Psoas muscle (tissue), 8 donors: ENCODE data around the gene MAP3K4. TPM values are rescaled to one million over a fixed set of nuclear protein-coding genes. Genes with fewer than 3 reads are reported as not detected.

ENCODE experiments used
- ATAC-seq, 4 donors: fragments of 200-7000 bp; cut with Tn5 transposase; one replicate each; pipeline ENCODE4 v1.9.1; 2020; ENCODE audit warnings: moderate library complexity in 3 of 4, mild to moderate bottlenecking in 2 of 4
- DNase-seq, 2 donors: peaks; one replicate each; pipeline ENCODE4 v3.0.0-alpha.2; 2020
- H3K27ac ChIP-seq: fragments of 200-600 bp; one replicate; pipeline ENCODE4 v1.8.0; 2022
- H3K27me3 ChIP-seq, 3 donors: fragments of 200-600 bp in 1 of 3; one replicate each; pipeline versions ENCODE4 v1.6.1 to v1.8.0; 2013 to 2022; ENCODE audit warnings: low read length in 2 of 3, mild to moderate bottlenecking in 2 of 3, moderate library complexity in 1 of 3; ENCODE audit not compliant: insufficient read depth in 3 of 3
- H3K36me3 ChIP-seq, 2 donors: fragments of 200-600 bp in 1 of 2; one replicate each; pipeline versions ENCODE4 v1.6.1 to v1.8.0; 2013 to 2022; ENCODE audit warnings: low read depth in 1 of 2, mild to moderate bottlenecking in 1 of 2, moderate library complexity in 1 of 2; ENCODE audit not compliant: insufficient read depth in 1 of 2
- H3K4me1 ChIP-seq: fragments of 200-600 bp; one replicate; pipeline ENCODE4 v1.8.0; 2022
- H3K4me3 ChIP-seq: fragments of 200-600 bp; one replicate; pipeline ENCODE4 v1.8.0; 2022; ENCODE audit warnings: mild to moderate bottlenecking
- H3K9me3 ChIP-seq: fragments of 200-600 bp; one replicate; pipeline ENCODE4 v1.8.0; 2022
- WGBS, 3 donors: extraction: QIAGEN DNeasy Blood & Tissue Kit; methylation state at CpG; one replicate each; pipeline versions ENCODE4 v1.1.6 to v1.1.7; 2013; 5-methylcytosine and 5-hydroxymethylcytosine counted together
- intact Hi-C, 2 donors: fragments of 100-400 bp; cut with DNase I; formaldehyde crosslinking; loops; one replicate each; pipeline versions ENCODE4 v1.11.0 to v1.14.2; 2022
- polyA plus RNA-seq, 3 donors: library from polyadenylated mRNA; stranded (reverse); fragments of 200-250 nt; gene quantifications; one replicate each; pipeline ENCODE4 v1.2.3, GENCODE V29; 2013
- total RNA-seq, 4 donors: library from RNA; stranded (reverse); fragmentation: NEBNext Ultra II Directional in 2 of 4; extraction: Animal tissue kit (Norgen Biotek cat#: 25700) in 2 of 4; gene quantifications; one replicate each; pipeline versions ENCODE4 v1.2.1 to v1.2.4, GENCODE V29; 2021 to 2023
- TF ChIP-seq, protein P1 (sequence below): fragments of 200-600 bp; IDR thresholded peaks from one replicate; pipeline ENCODE4 v1.8.0; 2022; ENCODE audit warnings: antibody characterized with exemption
- donor health status: healthy with polysubstance abuse.
- donor health status: DM: no; HTN: no; CAD: no; lungs with moderate emphysema.
- donor health status: Bipolar disorder and iron deficiency.
- donor health status: healthy.
- donor health status: DM: yes; HTN: yes; CAD: no.
- donor health status: DM: no; HTN: no; CAD: no.
- donor health status: DM: no; HTN: no; CAD: no.
- donor health status: DM: yes; HTN: yes; CAD: no.

Gene MAP3K4
- total and polyA plus RNA-seq, 7 donors, result 13.5 to 45.8 (median 19.4) TPM

DNA sequence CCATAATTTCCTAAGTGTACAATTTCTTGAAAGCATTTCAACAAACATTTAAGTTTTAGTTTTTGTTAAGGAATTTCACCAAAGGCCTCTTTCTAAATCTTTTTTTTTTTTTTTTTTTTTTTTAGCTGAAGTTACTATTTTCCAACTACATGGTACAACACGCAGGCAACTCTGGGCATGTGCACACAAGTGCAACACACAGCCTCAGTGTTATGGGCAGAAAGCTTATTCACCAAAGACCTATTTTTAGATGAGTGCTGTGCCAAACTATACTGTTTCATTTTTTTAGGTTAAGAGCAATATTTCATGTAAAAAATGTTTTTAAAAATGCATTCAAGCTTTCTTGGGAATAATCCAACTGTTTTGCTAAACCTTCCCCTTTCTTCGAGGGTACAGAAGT, 42.0 kb upstream of the MAP3K4 start:
- no peaks in the 10 kb centered on the region for H3K36me3 ChIP-seq
- WGBS, 3 donors, result 63 to 71% (median 65%) methylated on average over 2 of the region's 2 CpGs
- no peaks in the 10 kb centered on the region for H3K27me3 ChIP-seq
- H3K9me3 ChIP-seq, result no peaks in the 10 kb centered on the region
- ATAC-seq (no peak), DNase-seq (no peak)
- H3K27ac ChIP-seq, result peak overlapping the region; percentile 48
- H3K4me1 ChIP-seq, result peaks cover 10% of the 10 kb centered on the region
- intact Hi-C loops, result no loop called here
- TF ChIP-seq, protein P1, sequence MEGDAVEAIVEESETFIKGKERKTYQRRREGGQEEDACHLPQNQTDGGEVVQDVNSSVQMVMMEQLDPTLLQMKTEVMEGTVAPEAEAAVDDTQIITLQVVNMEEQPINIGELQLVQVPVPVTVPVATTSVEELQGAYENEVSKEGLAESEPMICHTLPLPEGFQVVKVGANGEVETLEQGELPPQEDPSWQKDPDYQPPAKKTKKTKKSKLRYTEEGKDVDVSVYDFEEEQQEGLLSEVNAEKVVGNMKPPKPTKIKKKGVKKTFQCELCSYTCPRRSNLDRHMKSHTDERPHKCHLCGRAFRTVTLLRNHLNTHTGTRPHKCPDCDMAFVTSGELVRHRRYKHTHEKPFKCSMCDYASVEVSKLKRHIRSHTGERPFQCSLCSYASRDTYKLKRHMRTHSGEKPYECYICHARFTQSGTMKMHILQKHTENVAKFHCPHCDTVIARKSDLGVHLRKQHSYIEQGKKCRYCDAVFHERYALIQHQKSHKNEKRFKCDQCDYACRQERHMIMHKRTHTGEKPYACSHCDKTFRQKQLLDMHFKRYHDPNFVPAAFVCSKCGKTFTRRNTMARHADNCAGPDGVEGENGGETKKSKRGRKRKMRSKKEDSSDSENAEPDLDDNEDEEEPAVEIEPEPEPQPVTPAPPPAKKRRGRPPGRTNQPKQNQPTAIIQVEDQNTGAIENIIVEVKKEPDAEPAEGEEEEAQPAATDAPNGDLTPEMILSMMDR, result no peak
- H3K4me3 ChIP-seq, result no peak overlapping the region

- H3K27ac ChIP-seq, result peak overlapping the region; percentile 48
- intact Hi-C loops, result no loop called here
- H3K4me1 ChIP-seq, result peaks cover 10% of the 10 kb centered on the region
- H3K4me3 ChIP-seq, result no peak overlapping the region
- TF ChIP-seq, protein P1, result no peak
- DNase-seq (no peak), ATAC-seq (peak in 3 of 4 donors; percentile 54 to 72 (median 58))
- no peaks in the 10 kb centered on the region for H3K9me3 ChIP-seq
- no peaks in the 10 kb centered on the region for H3K27me3 ChIP-seq
- WGBS, 3 donors, result 22 to 36% (median 27%) methylated on average over 4 of the region's 4 CpGs
- no peaks in the 10 kb centered on the region for H3K36me3 ChIP-seq
Observed at GRCh38 chr6:160950507-160950906, 41.1 kb upstream of the MAP3K4 start.

GRCh38 chr6:160951187-160952030, 40.2 kb upstream of the MAP3K4 start:
- H3K27ac ChIP-seq, result no peak overlapping the region
- intact Hi-C loops, result no loop called here
- DNase-seq (no peak), ATAC-seq (no peak)
- 85 to 90% (median 88%) methylated on average over 13 of the region's 13 CpGs for WGBS, 3 donors
- H3K27me3 ChIP-seq, result no peaks in the 10 kb centered on the region
- H3K9me3 ChIP-seq, result no peaks in the 10 kb centered on the region
- peaks cover 10% of the 10 kb centered on the region for H3K4me1 ChIP-seq
- no peaks in the 10 kb centered on the region for H3K36me3 ChIP-seq
- no peak overlapping the region for H3K4me3 ChIP-seq
- TF ChIP-seq, protein P1, result no peak

- Histone ChIP-seq H3K27ac (no peak overlapping the region), H3K27me3 (no peaks in the 10 kb centered on the region), H3K36me3 (no peaks in the 10 kb centered on the region), H3K4me3 (no peak overlapping the region), H3K4me1 (peaks cover 10% of the 10 kb centered on the region), H3K9me3 (no peaks in the 10 kb centered on the region)
- no peak for ATAC-seq
- DNase-seq, result no peak
- TF ChIP-seq, protein P1, result no peak
- WGBS, 3 donors, result 60 to 67% (median 62%) methylated on average over 11 of the region's 11 CpGs
- intact Hi-C loops, result no loop called here
Observed at GRCh38 chr6:160952633-160953281, 38.8 kb upstream of the MAP3K4 start.
